H9 (cell line): ENCODE results near the gene BFSP1. TPM values are rescaled to one million over a fixed set of nuclear protein-coding genes. Genes with fewer than 3 reads are reported as not detected.

Experiments used
- DNase-seq: peaks from one replicate; pipeline ENCODE4 v3.0.0-alpha.2; 2017
- H2AFZ ChIP-seq: one replicate; pipeline ENCODE4 v1.6.1; 2013; ENCODE audit warnings: mild to moderate bottlenecking, low read length, control low read depth, moderate library complexity
- H2AK5ac ChIP-seq: 2 replicates; pipeline ENCODE4 v1.6.1; 2013; ENCODE audit warnings: low read length, control low read depth, mixed read lengths; ENCODE audit not compliant: insufficient read length
- H2BK120ac ChIP-seq: one replicate; pipeline ENCODE4 v1.6.1; 2013; ENCODE audit warnings: low read depth, mild to moderate bottlenecking, low read length, control low read depth, inconsistent platforms; ENCODE audit not compliant: poor library complexity, severe bottlenecking
- H2BK12ac ChIP-seq: 2 replicates; pipeline ENCODE4 v1.6.1; 2013; ENCODE audit warnings: low read length, control low read depth, mixed read lengths, low read depth; ENCODE audit not compliant: insufficient read length
- H2BK15ac ChIP-seq: 2 replicates; pipeline ENCODE4 v1.6.1; 2013; ENCODE audit warnings: low read depth, low read length, control low read depth
- H2BK20ac ChIP-seq: one replicate; pipeline ENCODE4 v1.6.1; 2013; ENCODE audit warnings: low read depth, mild to moderate bottlenecking, low read length, control low read depth, inconsistent platforms; ENCODE audit not compliant: poor library complexity, severe bottlenecking
- H2BK5ac ChIP-seq: 2 replicates; pipeline ENCODE4 v1.6.1; 2013; ENCODE audit warnings: low read length, control low read depth, mixed read lengths; ENCODE audit not compliant: insufficient read length
- H3K14ac ChIP-seq: 2 replicates; pipeline ENCODE4 v1.6.1; 2013; ENCODE audit warnings: low read length, control low read depth; ENCODE audit not compliant: insufficient read depth
- H3K18ac ChIP-seq: 2 replicates; pipeline ENCODE4 v1.6.1; 2013; ENCODE audit warnings: low read depth, mild to moderate bottlenecking, mixed read lengths, low read length, control low read depth; ENCODE audit not compliant: insufficient read length
- H3K23ac ChIP-seq: 2 replicates; pipeline ENCODE4 v1.6.1; 2013; ENCODE audit warnings: low read length, control low read depth, mixed read lengths, low read depth; ENCODE audit not compliant: insufficient read length
- H3K23me2 ChIP-seq: 2 replicates; pipeline ENCODE4 v1.6.1; 2013; ENCODE audit warnings: low read depth, mild to moderate bottlenecking, mixed read lengths, low read length, control low read depth; ENCODE audit not compliant: insufficient read length, poor library complexity, severe bottlenecking
- H3K27ac ChIP-seq: 2 replicates; pipeline ENCODE4 v1.5.1; 2013; ENCODE audit warnings: low read length, control low read depth, mixed read lengths, low read depth; ENCODE audit not compliant: insufficient read length
- H3K27me3 ChIP-seq: 2 replicates; pipeline ENCODE4 v1.6.1; 2013; ENCODE audit warnings: low read length, control low read depth, inconsistent platforms; ENCODE audit not compliant: insufficient read depth
- H3K4ac ChIP-seq: 2 replicates; pipeline ENCODE4 v1.6.1; 2013; ENCODE audit warnings: low read depth, mild to moderate bottlenecking, control low read depth, inconsistent platforms, low read length, moderate library complexity
- H3K4me1 ChIP-seq: 2 replicates; pipeline ENCODE4 v1.6.1; 2013; ENCODE audit warnings: low read length, control low read depth, inconsistent platforms; ENCODE audit not compliant: insufficient read depth
- H3K4me2 ChIP-seq: 2 replicates; pipeline ENCODE4 v1.6.1; 2013; ENCODE audit warnings: low read length, control low read depth, mixed read lengths; ENCODE audit not compliant: insufficient read length, insufficient read depth
- H3K56ac ChIP-seq: 2 replicates; pipeline ENCODE4 v1.6.1; 2013; ENCODE audit warnings: low read depth, mild to moderate bottlenecking, mixed read lengths, low read length, control low read depth; ENCODE audit not compliant: insufficient read length
- H3K79me1 ChIP-seq: 2 replicates; pipeline ENCODE4 v1.6.1; 2013; ENCODE audit warnings: low read depth, mild to moderate bottlenecking, moderate library complexity, low read length, control low read depth, inconsistent platforms; ENCODE audit not compliant: insufficient read depth, poor library complexity, severe bottlenecking
- H3K79me2 ChIP-seq: 2 replicates; pipeline ENCODE4 v1.6.1; 2013; ENCODE audit warnings: low read length, control low read depth, inconsistent platforms; ENCODE audit not compliant: insufficient read depth
- H3K9ac ChIP-seq: 2 replicates; pipeline ENCODE4 v1.6.1; 2013; ENCODE audit warnings: low read length, control low read depth, mixed read lengths; ENCODE audit not compliant: insufficient read length; ENCODE audit errors: extremely low read depth
- H3K9me3 ChIP-seq: one replicate; pipeline ENCODE4 v1.6.1; 2013; ENCODE audit warnings: low read depth, low read length, inconsistent platforms; ENCODE audit not compliant: control insufficient read depth
- H3T11ph ChIP-seq: one replicate; pipeline ENCODE4 v1.6.1; 2013; ENCODE audit warnings: mild to moderate bottlenecking, low read length, control low read depth, inconsistent platforms
- H4K20me1 ChIP-seq: one replicate; pipeline ENCODE4 v1.6.1; 2013; ENCODE audit not compliant: control insufficient read depth, insufficient read length, insufficient read depth
- H4K5ac ChIP-seq: 2 replicates; pipeline ENCODE4 v1.6.1; 2013; ENCODE audit warnings: low read depth, mild to moderate bottlenecking, mixed read lengths, low read length, control low read depth; ENCODE audit not compliant: insufficient read length
- H4K8ac ChIP-seq: replicated peaks from 2 replicates; pipeline ENCODE4 v1.6.1; 2013; ENCODE audit warnings: low read length, control low read depth, mixed read lengths, low read depth; ENCODE audit not compliant: insufficient read length
- H4K91ac ChIP-seq: 2 replicates; pipeline ENCODE4 v1.6.1; 2013; ENCODE audit warnings: low read depth, mild to moderate bottlenecking, moderate library complexity, mixed read lengths, low read length, control low read depth; ENCODE audit not compliant: insufficient read length
- H3K27ac Mint-ChIP-seq, 3 experiments: 2 replicates in 2 of 3; 3 replicates in 1 of 3; pipeline ENCODE4 v1.8.0; 2020 to 2021; ENCODE audit warnings: mixed read lengths in 3 of 3, mild to moderate bottlenecking in 1 of 3, moderate library complexity in 1 of 3
- H3K27me3 Mint-ChIP-seq: 2 replicates; pipeline ENCODE4 v1.8.0; 2021; ENCODE audit warnings: low read depth, mild to moderate bottlenecking, moderate library complexity, mixed read lengths
- H3K36me3 Mint-ChIP-seq, 3 experiments: 2 replicates in 2 of 3; 3 replicates in 1 of 3; pipeline ENCODE4 v1.8.0; 2020 to 2021; ENCODE audit warnings: low read depth in 3 of 3, mixed read lengths in 3 of 3; ENCODE audit not compliant: insufficient read depth in 1 of 3
- H3K4me1 Mint-ChIP-seq, 2 experiments: 2 replicates each; pipeline ENCODE4 v1.8.0; 2020; ENCODE audit warnings: mixed read lengths in 2 of 2
- H3K4me3 Mint-ChIP-seq, 2 experiments: 2 replicates in 1 of 2; 3 replicates in 1 of 2; pipeline ENCODE4 v1.8.0; 2020 to 2021; ENCODE audit warnings: mild to moderate bottlenecking in 2 of 2, mixed read lengths in 2 of 2, moderate library complexity in 1 of 2
- H3K9me3 Mint-ChIP-seq, 2 experiments: 2 replicates in 1 of 2; 3 replicates in 1 of 2; pipeline ENCODE4 v1.8.0; 2020; ENCODE audit warnings: mild to moderate bottlenecking in 2 of 2, mixed read lengths in 2 of 2, moderate library complexity in 1 of 2
- WGBS: extraction: QIAGEN DNeasy Blood & Tissue Kit; methylation state at CpG from one replicate; pipeline ENCODE4 v1.1.7; 2013; ENCODE audit warnings: missing lambda C conversion rate, low lambda C conversion rate, mixed read lengths; ENCODE audit not compliant: insufficient read length; ENCODE audit errors: extremely low coverage; 5-methylcytosine and 5-hydroxymethylcytosine counted together
- total RNA-seq: library from RNA; stranded (reverse); gene quantifications from 2 replicates; pipeline ENCODE4 v1.2.1, GENCODE V29; 2021
- TF ChIP-seq, protein P1 (sequence below): fragments of 200-600 bp; sonication (generic); conservative IDR thresholded peaks from 3 replicates; pipeline ENCODE4 v1.8.0; 2021; ENCODE audit warnings: antibody characterized with exemption, mild to moderate bottlenecking

Gene BFSP1
- total RNA-seq, 1 experiment from 2014 or later, result 9.4 TPM

DNA sequence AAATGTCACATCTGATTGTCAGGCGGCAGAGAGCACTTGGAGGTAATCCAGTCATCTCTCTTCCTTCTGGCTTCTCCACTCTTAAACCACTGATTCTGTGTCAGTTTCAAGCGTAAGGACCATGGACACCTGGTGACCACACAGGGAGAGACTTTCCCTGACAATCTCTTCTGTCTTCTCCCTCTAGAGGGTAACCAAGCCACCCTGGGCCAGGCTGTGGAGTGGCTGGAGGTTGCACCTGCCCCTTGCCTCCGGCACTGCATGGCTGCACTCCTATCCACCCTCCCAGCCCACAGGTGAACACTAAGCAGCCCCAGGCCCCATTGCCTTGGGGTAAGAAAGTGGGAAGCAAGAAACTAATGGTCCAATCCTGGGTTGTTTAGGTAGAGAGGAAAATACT, 78.7 kb downstream of the BFSP1 start:
- no peak overlapping the region for H2BK20ac ChIP-seq
- H2BK12ac ChIP-seq, result no peak overlapping the region
- no peaks in the 10 kb centered on the region for H3K36me3 Mint-ChIP-seq
- no peaks in the 10 kb centered on the region for H3K9me3 Mint-ChIP-seq
- no peaks in the 10 kb centered on the region for H3K79me1 ChIP-seq
- WGBS, result no CpG with 5 or more reads among the region's 3 CpGs
- no peak overlapping the region for H3K4me3 Mint-ChIP-seq
- H4K91ac ChIP-seq, result no peak overlapping the region
- H3K56ac ChIP-seq, result no peak overlapping the region
- H3K4ac ChIP-seq, result no peak overlapping the region
- no peak overlapping the region for H3T11ph ChIP-seq
- no peaks in the 10 kb centered on the region for H3K4me1 Mint-ChIP-seq
- no peak overlapping the region; the same call in 1 of the 2 replicates for H3K14ac ChIP-seq
- H2BK5ac ChIP-seq, result no peak overlapping the region
- DNase-seq, result no peak
- H4K20me1 ChIP-seq, result no peaks in the 10 kb centered on the region
- H3K9ac ChIP-seq, result no peak overlapping the region
- H3K4me1 ChIP-seq, result no peaks in the 10 kb centered on the region
- no peak overlapping the region for H4K5ac ChIP-seq
- H3K18ac ChIP-seq, result no peak overlapping the region
- no peak overlapping the region for H2BK120ac ChIP-seq
- H3K9me3 ChIP-seq, result no peaks in the 10 kb centered on the region
- H2AFZ ChIP-seq, result no peak overlapping the region
- H3K27me3 Mint-ChIP-seq, result peaks cover 4% of the 10 kb centered on the region; the same call in 1 of the 2 replicates
- H3K27me3 ChIP-seq, result no peaks in the 10 kb centered on the region
- no peak overlapping the region for H2AK5ac ChIP-seq
- H3K27ac ChIP-seq, result no peak overlapping the region
- H3K23ac ChIP-seq, result no peak overlapping the region
- H3K27ac Mint-ChIP-seq, result no peak overlapping the region
- H2BK15ac ChIP-seq, result no peak overlapping the region
- no peak overlapping the region for H3K4me2 ChIP-seq
- TF ChIP-seq, protein P1, sequence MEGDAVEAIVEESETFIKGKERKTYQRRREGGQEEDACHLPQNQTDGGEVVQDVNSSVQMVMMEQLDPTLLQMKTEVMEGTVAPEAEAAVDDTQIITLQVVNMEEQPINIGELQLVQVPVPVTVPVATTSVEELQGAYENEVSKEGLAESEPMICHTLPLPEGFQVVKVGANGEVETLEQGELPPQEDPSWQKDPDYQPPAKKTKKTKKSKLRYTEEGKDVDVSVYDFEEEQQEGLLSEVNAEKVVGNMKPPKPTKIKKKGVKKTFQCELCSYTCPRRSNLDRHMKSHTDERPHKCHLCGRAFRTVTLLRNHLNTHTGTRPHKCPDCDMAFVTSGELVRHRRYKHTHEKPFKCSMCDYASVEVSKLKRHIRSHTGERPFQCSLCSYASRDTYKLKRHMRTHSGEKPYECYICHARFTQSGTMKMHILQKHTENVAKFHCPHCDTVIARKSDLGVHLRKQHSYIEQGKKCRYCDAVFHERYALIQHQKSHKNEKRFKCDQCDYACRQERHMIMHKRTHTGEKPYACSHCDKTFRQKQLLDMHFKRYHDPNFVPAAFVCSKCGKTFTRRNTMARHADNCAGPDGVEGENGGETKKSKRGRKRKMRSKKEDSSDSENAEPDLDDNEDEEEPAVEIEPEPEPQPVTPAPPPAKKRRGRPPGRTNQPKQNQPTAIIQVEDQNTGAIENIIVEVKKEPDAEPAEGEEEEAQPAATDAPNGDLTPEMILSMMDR, result no peak
- no peak overlapping the region for H4K8ac ChIP-seq
- no peaks in the 10 kb centered on the region for H3K79me2 ChIP-seq
- no peaks in the 10 kb centered on the region for H3K23me2 ChIP-seq
